ENCODE results near the gene CNN2.

Gene CNN2

DNA sequence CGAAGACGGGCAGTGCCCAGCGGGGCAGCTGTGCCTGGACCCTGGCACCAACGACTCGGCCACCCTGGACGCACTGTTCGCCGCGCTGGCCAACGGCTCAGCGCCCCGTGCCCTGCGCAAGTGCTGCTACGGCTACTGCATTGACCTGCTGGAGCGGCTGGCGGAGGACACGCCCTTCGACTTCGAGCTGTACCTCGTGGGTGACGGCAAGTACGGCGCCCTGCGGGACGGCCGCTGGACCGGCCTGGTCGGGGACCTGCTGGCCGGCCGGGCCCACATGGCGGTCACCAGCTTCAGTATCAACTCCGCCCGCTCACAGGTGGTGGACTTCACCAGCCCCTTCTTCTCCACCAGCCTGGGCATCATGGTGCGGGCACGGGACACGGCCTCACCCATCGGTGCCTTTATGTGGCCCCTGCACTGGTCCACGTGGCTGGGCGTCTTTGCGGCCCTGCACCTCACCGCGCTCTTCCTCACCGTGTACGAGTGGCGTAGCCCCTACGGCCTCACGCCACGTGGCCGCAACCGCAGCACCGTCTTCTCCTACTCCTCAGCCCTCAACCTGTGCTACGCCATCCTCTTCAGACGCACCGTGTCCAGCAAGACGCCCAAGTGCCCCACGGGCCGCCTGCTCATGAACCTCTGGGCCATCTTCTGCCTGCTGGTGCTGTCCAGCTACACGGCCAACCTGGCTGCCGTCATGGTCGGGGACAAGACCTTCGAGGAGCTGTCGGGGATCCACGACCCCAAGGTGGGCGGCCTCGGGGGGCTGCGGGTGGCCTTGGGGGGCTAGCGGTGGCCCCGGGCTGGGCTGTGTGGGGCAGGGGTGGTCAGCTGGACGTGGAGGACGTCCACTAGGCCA is 21.4 kb upstream of the CNN2 start:
- TF ChIP-seq, protein P1, sequence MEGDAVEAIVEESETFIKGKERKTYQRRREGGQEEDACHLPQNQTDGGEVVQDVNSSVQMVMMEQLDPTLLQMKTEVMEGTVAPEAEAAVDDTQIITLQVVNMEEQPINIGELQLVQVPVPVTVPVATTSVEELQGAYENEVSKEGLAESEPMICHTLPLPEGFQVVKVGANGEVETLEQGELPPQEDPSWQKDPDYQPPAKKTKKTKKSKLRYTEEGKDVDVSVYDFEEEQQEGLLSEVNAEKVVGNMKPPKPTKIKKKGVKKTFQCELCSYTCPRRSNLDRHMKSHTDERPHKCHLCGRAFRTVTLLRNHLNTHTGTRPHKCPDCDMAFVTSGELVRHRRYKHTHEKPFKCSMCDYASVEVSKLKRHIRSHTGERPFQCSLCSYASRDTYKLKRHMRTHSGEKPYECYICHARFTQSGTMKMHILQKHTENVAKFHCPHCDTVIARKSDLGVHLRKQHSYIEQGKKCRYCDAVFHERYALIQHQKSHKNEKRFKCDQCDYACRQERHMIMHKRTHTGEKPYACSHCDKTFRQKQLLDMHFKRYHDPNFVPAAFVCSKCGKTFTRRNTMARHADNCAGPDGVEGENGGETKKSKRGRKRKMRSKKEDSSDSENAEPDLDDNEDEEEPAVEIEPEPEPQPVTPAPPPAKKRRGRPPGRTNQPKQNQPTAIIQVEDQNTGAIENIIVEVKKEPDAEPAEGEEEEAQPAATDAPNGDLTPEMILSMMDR (IDR thresholded peaks at IDR 0.05; ENCODE audit: poor library complexity, severe bottlenecking) = no peak
- ATAC-seq (ENCODE audit: low read depth) = no peak

DNA sequence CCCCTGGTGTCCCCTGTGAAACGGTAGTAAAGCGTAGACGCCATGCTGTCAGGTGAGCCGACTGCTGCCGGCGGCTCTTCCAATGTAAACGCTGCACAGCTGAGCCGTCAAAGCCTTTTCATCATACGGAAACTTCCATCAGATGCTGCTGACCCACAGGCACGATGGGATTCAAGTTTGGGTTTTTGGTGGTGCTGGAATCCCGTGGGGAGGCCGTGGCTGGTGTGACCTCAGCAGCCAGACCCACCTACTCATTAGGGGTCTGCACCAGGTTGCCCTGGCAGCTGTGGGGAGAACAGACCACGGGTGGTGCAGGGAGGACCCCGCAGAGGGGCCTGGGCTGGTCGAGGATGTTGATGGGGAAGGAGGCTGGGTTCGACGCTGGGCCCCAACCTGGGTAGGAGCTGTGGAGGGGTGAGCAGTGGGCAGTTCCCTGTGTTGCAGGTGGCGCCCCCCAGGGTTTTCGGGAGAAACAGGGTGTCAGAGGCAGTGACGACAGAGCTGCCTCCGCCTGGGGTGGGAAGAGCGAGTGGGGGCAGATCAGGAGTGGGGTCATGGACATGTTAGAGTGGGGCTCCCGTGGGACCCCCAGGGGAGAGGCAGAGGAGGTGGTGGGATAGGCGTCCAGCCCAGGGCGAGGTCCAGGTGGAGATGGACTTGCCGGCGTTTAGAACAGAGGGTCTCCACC is 19.6 kb upstream of the CNN2 start:
- H3K9me3 ChIP-seq (ENCODE audit: severe bottlenecking) = no peaks in the 10 kb centered on the region
- DNase-seq (ENCODE audit: low spot score) (no peak), ATAC-seq (ENCODE audit: low read depth) (no peak)
- H3K27ac ChIP-seq (ENCODE audit: poor library complexity, severe bottlenecking) = no peak overlapping the region
- H3K4me1 ChIP-seq (ENCODE audit: insufficient read depth, poor library complexity, severe bottlenecking) = no peaks in the 10 kb centered on the region
- H3K27me3 ChIP-seq (ENCODE audit: insufficient read depth, poor library complexity, severe bottlenecking) = no peaks in the 10 kb centered on the region
- no peak overlapping the region for H3K4me3 ChIP-seq (ENCODE audit: severe bottlenecking)
- H3K36me3 ChIP-seq (ENCODE audit: low read depth) = peaks cover 7% of the 10 kb centered on the region; the same call in 1 of the 2 replicates
- TF ChIP-seq, protein P1 (IDR thresholded peaks at IDR 0.05; ENCODE audit: poor library complexity, severe bottlenecking) = no peak

More for the DNA sequence above, 21.4 kb upstream of the CNN2 start:
- Histone ChIP-seq H3K4me3 (ENCODE audit: severe bottlenecking) (no peak overlapping the region), H3K4me1 (ENCODE audit: insufficient read depth, poor library complexity, severe bottlenecking) (no peaks in the 10 kb centered on the region), H3K27ac (ENCODE audit: poor library complexity, severe bottlenecking) (no peak overlapping the region), H3K9me3 (ENCODE audit: severe bottlenecking) (no peaks in the 10 kb centered on the region), H3K27me3 (ENCODE audit: insufficient read depth, poor library complexity, severe bottlenecking) (peaks cover 12% of the 10 kb centered on the region), H3K36me3 (ENCODE audit: low read depth) (peaks cover 1% of the 10 kb centered on the region; the same call in 1 of the 2 replicates)
- no peak for DNase-seq (ENCODE audit: low spot score)

DNA sequence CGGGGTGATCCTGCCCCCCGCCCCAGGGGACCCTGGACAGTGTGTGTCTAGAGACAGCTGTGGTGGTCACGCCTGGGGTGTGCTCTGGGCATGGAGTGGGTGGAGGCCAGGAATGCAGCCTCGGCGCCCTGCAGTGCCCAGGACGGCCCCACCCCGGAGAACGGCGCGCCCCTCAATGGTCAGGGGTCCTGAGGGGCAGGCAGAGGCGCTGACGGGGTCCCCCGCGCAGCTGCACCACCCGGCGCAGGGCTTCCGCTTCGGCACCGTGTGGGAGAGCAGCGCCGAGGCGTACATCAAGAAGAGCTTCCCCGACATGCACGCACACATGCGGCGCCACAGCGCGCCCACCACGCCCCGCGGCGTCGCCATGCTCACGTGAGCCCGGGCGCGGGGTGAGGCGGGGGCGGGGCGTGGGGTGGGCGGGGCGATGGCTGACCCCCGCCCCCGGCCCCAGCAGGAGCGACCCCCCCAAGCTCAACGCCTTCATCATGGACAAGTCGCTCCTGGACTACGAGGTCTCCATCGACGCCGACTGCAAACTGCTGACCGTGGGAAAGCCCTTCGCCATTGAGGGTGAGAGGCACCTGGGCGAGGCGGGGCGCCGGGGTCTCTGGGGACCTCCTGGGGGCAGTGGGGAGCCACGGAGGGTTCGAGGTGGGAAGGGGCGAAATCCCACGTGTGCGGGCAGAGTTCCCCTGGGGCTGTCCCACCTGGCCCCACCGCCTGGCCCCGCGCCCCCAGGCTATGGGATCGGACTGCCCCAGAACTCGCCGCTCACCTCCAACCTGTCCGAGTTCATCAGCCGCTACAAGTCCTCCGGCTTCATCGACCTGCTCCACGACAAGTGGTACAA is 18.8 kb upstream of the CNN2 start:
- no peaks in the 10 kb centered on the region for H3K9me3 ChIP-seq (ENCODE audit: severe bottlenecking)
- peaks cover 13% of the 10 kb centered on the region; the same call in 1 of the 2 replicates for H3K36me3 ChIP-seq (ENCODE audit: low read depth)
- H3K27me3 ChIP-seq (ENCODE audit: insufficient read depth, poor library complexity, severe bottlenecking) = no peaks in the 10 kb centered on the region
- TF ChIP-seq, protein P1 (IDR thresholded peaks at IDR 0.05; ENCODE audit: poor library complexity, severe bottlenecking) = no peak
- no peak overlapping the region for H3K27ac ChIP-seq (ENCODE audit: poor library complexity, severe bottlenecking)
- DNase-seq (ENCODE audit: low spot score) (no peak), ATAC-seq (ENCODE audit: low read depth) (no peak)
- H3K4me1 ChIP-seq (ENCODE audit: insufficient read depth, poor library complexity, severe bottlenecking) = no peaks in the 10 kb centered on the region
- H3K4me3 ChIP-seq (ENCODE audit: severe bottlenecking) = no peak overlapping the region

DNA sequence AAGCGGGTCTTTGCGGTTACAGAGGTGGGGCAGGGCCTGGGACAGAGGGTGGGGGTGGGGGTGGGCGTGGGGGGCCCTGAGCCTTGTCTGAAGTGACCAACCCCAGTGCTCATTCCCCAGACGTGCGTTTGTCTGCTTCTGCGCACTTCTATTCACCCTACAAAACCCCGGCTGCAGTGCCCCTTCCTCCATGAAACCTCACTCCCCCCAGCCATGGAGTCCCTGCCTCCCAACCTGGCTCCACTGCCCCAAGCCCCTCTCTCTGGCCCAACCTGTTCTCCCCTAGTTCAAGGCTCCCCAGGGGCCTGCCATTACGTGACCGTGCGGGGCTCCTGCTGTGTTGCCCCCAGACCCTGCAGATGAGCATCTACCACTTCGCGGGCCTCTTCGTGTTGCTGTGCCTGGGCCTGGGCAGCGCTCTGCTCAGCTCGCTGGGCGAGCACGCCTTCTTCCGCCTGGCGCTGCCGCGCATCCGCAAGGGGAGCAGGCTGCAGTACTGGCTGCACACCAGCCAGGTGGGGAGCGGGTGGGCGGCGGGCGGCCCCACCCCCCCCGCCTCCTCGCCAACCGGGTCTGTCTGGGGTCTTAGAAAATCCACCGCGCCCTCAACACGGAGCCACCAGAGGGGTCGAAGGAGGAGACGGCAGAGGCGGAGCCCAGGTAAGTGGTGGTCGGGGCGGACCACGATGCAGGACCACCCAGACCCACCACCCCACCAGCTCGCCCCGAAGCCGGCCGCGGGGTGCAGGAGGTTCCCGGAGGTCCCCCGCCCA is 18.0 kb upstream of the CNN2 start:
- Histone ChIP-seq H3K9me3 (ENCODE audit: severe bottlenecking) (no peaks in the 10 kb centered on the region), H3K27me3 (ENCODE audit: insufficient read depth, poor library complexity, severe bottlenecking) (no peaks in the 10 kb centered on the region), H3K4me1 (ENCODE audit: insufficient read depth, poor library complexity, severe bottlenecking) (no peaks in the 10 kb centered on the region), H3K4me3 (ENCODE audit: severe bottlenecking) (no peak overlapping the region), H3K36me3 (ENCODE audit: low read depth) (peaks cover 15% of the 10 kb centered on the region; the same call in 1 of the 2 replicates), H3K27ac (ENCODE audit: poor library complexity, severe bottlenecking) (no peak overlapping the region)
- ATAC-seq (ENCODE audit: low read depth) = no peak
- TF ChIP-seq, protein P1 (IDR thresholded peaks at IDR 0.05; ENCODE audit: poor library complexity, severe bottlenecking) = no peak
- no peak for DNase-seq (ENCODE audit: low spot score)

All from RWPE2 (cell line).